Measurements from ENCODE around the gene SHC2.

Gene SHC2

DNA sequence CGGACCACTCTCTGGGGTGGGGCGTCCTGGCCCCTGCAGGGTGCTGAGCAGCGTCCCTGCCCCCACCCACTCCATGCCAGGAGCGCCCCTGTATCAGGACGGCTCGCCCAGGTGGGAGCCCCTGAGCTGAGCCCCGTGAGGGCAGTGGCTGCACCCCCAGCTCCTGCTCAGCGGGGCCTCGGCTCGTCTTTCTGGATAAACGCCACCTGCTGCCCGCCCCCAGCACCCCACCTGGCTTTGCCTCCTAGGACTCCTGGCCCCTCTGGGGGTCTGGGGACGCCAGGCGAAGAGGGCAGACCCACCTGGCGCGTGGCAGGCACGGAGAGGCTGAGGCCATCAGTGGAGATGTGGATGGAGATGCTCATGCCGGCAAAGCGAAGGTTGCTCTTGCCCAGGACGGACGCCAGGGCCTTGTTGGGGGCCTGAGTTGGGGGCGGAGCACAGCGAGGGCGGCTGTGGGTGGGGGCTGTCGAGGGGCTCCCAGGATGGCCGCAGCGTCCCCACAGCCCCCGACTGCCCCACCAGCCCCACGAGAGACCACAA is 22.3 kb downstream of the SHC2 start:
- no peaks in the 10 kb centered on the region for H3K36me3 ChIP-seq (ENCODE audit: insufficient read depth, low read length)
- H3K4me1 ChIP-seq (ENCODE audit: insufficient read depth, low read length, severe bottlenecking), result no peaks in the 10 kb centered on the region
- H3K27ac ChIP-seq (ENCODE audit: low read depth, low read length, poor library complexity, severe bottlenecking), result no peak overlapping the region
- no peaks in the 10 kb centered on the region for H3F3A ChIP-seq (ENCODE audit: insufficient read depth, low read length)
- no peak overlapping the region for H3K4me2 ChIP-seq (ENCODE audit: low read length)
- H3K9ac ChIP-seq (ENCODE audit: low read length), result no peak overlapping the region
- no peak overlapping the region for H3K4me3 ChIP-seq (ENCODE audit: low read depth, low read length, poor library complexity, severe bottlenecking)
- no peaks in the 10 kb centered on the region; the same call in 1 of the 2 replicates for H3K27me3 ChIP-seq (ENCODE audit: insufficient read depth, low read length)
- no peaks in the 10 kb centered on the region for H4K20me1 ChIP-seq (ENCODE audit: insufficient read depth, low read length)
- H2AFZ ChIP-seq (ENCODE audit: low read length), result no peak overlapping the region
- no peaks in the 10 kb centered on the region for H3K9me2 ChIP-seq (ENCODE audit: low read depth, low read length)
- H3K9me3 ChIP-seq (ENCODE audit: low read length), result no peaks in the 10 kb centered on the region
- H3K79me2 ChIP-seq (ENCODE audit: insufficient read depth, low read length), result no peaks in the 10 kb centered on the region
- TF ChIP-seq EZH2 (IDR thresholded peaks at IDR 0.05; ENCODE audit: borderline replicate concordance, low read length), result no peak
- TF ChIP-seq, protein P1, sequence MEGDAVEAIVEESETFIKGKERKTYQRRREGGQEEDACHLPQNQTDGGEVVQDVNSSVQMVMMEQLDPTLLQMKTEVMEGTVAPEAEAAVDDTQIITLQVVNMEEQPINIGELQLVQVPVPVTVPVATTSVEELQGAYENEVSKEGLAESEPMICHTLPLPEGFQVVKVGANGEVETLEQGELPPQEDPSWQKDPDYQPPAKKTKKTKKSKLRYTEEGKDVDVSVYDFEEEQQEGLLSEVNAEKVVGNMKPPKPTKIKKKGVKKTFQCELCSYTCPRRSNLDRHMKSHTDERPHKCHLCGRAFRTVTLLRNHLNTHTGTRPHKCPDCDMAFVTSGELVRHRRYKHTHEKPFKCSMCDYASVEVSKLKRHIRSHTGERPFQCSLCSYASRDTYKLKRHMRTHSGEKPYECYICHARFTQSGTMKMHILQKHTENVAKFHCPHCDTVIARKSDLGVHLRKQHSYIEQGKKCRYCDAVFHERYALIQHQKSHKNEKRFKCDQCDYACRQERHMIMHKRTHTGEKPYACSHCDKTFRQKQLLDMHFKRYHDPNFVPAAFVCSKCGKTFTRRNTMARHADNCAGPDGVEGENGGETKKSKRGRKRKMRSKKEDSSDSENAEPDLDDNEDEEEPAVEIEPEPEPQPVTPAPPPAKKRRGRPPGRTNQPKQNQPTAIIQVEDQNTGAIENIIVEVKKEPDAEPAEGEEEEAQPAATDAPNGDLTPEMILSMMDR (IDR thresholded peaks at IDR 0.05; ENCODE audit: low read length), result no peak

DNA sequence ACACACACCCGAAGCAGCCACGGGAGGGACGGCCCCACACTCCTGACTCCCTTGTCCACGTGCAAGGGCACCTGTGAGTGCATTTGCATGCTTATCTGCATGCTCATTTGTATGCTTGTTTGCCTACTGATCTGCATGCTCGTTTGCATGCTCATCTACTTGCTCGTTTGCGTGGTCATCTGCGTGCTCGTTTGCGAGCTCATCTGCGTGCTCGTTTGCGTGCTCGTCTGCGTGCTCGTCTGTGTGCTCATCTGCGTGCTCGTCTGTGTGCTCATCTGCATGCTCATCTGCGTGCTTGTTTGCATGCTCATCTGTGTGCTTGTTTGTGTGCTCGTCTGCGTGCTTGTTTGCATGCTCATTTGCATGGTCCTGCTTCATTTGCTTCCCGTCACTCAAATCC is 23.8 kb downstream of the SHC2 start:
- H4K20me1 ChIP-seq (ENCODE audit: insufficient read depth, low read length), result no peaks in the 10 kb centered on the region
- TF ChIP-seq, protein P1 (IDR thresholded peaks at IDR 0.05; ENCODE audit: low read length), result no peak
- no peak for TF ChIP-seq EZH2 (IDR thresholded peaks at IDR 0.05; ENCODE audit: borderline replicate concordance, low read length)
- H3K9me2 ChIP-seq (ENCODE audit: low read depth, low read length), result no peaks in the 10 kb centered on the region
- H3K27ac ChIP-seq (ENCODE audit: low read depth, low read length, poor library complexity, severe bottlenecking), result no peak overlapping the region
- H3K9me3 ChIP-seq (ENCODE audit: low read length), result no peaks in the 10 kb centered on the region
- H3K4me3 ChIP-seq (ENCODE audit: low read depth, low read length, poor library complexity, severe bottlenecking), result no peak overlapping the region
- H3F3A ChIP-seq (ENCODE audit: insufficient read depth, low read length), result no peaks in the 10 kb centered on the region
- H3K9ac ChIP-seq (ENCODE audit: low read length), result no peak overlapping the region
- no peak overlapping the region for H3K4me2 ChIP-seq (ENCODE audit: low read length)
- H3K27me3 ChIP-seq (ENCODE audit: insufficient read depth, low read length), result no peaks in the 10 kb centered on the region; the same call in 1 of the 2 replicates
- H3K36me3 ChIP-seq (ENCODE audit: insufficient read depth, low read length), result no peaks in the 10 kb centered on the region
- H3K4me1 ChIP-seq (ENCODE audit: insufficient read depth, low read length, severe bottlenecking), result no peaks in the 10 kb centered on the region
- H2AFZ ChIP-seq (ENCODE audit: low read length), result no peak overlapping the region
- no peaks in the 10 kb centered on the region for H3K79me2 ChIP-seq (ENCODE audit: insufficient read depth, low read length)

DNA sequence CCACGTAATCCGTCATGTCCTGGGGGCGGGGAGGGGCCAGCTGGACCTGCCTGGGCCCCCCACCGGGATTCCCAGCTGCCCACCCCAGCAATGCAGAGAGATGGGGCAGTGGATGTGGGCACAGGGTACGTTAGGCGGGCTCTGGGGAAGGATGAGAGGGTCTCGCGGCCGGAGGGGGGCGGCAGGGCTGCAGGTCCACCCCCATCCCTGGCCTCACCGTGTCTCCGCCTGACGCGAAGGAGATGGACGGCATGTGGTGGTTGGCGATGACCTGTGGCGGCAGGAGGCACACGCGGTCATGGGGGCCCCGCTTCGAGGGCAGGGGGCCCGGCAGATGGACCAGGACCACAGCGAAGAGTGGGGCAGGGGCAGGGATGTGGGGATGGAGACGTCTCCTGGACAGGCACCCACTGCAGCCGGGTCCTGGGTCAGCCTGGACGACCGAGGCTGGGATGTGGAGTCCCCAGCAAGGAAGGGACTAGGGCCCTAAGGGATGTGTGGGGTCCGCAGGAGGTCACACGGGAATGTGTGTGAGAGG is 24.4 kb downstream of the SHC2 start:
- Histone ChIP-seq H3F3A (ENCODE audit: insufficient read depth, low read length) (no peaks in the 10 kb centered on the region), H3K4me1 (ENCODE audit: insufficient read depth, low read length, severe bottlenecking) (no peaks in the 10 kb centered on the region), H2AFZ (ENCODE audit: low read length) (no peak overlapping the region), H3K36me3 (ENCODE audit: insufficient read depth, low read length) (no peaks in the 10 kb centered on the region), H3K4me2 (ENCODE audit: low read length) (no peak overlapping the region), H4K20me1 (ENCODE audit: insufficient read depth, low read length) (no peaks in the 10 kb centered on the region), H3K9me3 (ENCODE audit: low read length) (no peaks in the 10 kb centered on the region), H3K9me2 (ENCODE audit: low read depth, low read length) (no peaks in the 10 kb centered on the region), H3K9ac (ENCODE audit: low read length) (no peak overlapping the region), H3K27me3 (ENCODE audit: insufficient read depth, low read length) (no peaks in the 10 kb centered on the region; the same call in 1 of the 2 replicates), H3K27ac (ENCODE audit: low read depth, low read length, poor library complexity, severe bottlenecking) (no peak overlapping the region), H3K4me3 (ENCODE audit: low read depth, low read length, poor library complexity, severe bottlenecking) (no peak overlapping the region), H3K79me2 (ENCODE audit: insufficient read depth, low read length) (no peaks in the 10 kb centered on the region)
- TF ChIP-seq, protein P1 (IDR thresholded peaks at IDR 0.05; ENCODE audit: low read length), result no peak
- TF ChIP-seq EZH2 (IDR thresholded peaks at IDR 0.05; ENCODE audit: borderline replicate concordance, low read length), result no peak
